Measurements from ENCODE around the gene GRIK4. TPM values are rescaled to one million over a fixed set of nuclear protein-coding genes. Genes with fewer than 3 reads are reported as not detected.

GRIK4 gene
- total and polyA plus RNA-seq, 8 donors, result 0.06 to 0.31 TPM; not detected in 6

DNA sequence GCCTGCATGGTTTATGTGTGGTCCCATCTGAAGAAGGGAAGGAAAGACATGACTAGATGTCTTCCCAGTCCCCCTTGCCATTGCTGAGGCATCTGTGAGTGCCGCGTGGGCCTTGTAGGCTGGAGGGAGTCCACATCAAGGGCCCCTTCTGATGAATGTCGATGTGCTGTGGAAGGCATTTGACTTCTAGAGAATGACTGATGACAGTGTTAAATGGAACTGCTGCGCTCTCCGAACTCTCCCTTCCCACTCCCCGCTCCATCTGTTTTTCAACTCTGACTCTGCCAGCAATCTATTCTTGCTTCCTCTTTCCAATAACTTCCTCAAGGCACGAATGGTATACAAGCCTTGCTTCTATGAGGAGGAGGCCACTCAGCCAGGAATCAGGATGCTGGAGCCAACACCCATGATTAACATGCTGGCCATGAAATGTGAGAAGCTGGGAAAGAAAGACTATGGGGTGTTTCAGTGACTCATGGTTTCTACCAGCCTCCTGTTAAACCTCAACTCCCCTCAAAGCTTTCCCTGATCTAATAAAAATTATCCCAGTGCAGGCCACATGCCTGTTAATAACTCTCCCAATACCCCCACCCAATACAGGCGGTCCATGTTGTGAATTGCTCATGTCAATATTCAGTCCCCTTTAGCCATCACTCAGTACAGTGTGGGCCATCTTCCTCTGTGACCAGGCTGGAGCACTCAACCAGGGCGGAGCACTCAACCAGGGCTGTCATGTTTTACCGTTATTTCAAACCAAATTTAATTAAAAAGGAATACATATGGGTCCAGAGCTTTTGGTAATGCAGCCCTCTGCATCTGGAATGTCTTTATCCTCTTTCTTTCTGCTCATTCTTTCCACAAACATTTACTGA, 466.0 kb downstream of the GRIK4 start:
- intact Hi-C loops (cut with DNase I; ENCODE audit: low total_unique reads), result no loop called here
- TF ChIP-seq POLR2A (IDR thresholded peaks at IDR 0.05) (no peak), POLR2AphosphoS5 (IDR thresholded peaks at IDR 0.05) (no peak), EP300 (IDR thresholded peaks at IDR 0.05) (no peak)
- TF ChIP-seq, protein P1, sequence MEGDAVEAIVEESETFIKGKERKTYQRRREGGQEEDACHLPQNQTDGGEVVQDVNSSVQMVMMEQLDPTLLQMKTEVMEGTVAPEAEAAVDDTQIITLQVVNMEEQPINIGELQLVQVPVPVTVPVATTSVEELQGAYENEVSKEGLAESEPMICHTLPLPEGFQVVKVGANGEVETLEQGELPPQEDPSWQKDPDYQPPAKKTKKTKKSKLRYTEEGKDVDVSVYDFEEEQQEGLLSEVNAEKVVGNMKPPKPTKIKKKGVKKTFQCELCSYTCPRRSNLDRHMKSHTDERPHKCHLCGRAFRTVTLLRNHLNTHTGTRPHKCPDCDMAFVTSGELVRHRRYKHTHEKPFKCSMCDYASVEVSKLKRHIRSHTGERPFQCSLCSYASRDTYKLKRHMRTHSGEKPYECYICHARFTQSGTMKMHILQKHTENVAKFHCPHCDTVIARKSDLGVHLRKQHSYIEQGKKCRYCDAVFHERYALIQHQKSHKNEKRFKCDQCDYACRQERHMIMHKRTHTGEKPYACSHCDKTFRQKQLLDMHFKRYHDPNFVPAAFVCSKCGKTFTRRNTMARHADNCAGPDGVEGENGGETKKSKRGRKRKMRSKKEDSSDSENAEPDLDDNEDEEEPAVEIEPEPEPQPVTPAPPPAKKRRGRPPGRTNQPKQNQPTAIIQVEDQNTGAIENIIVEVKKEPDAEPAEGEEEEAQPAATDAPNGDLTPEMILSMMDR (IDR thresholded peaks at IDR 0.05), result no peak

DNA sequence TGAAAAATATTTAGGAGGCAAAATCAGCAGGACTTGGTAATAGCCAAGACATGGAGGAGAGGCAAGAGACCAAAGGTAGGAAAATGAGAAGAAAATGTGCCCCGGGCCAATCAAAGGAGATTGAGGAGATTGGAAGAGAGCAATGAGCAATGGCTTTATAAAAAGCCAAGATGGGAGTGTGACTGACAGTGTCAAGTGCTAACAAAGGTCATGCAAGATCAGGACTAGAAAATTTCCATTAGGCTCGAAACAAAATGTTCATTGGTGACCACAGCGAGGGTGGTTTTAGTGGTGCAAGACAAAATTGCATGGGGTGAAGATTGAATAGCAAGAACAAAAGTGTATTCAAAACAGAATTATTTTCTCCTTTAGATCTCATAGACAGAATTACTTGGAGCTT, 467.2 kb downstream of the GRIK4 start:
- H3K36me3 ChIP-seq, result no peaks in the 10 kb centered on the region
- no peak overlapping the region for H3K4me3 ChIP-seq
- H3K27me3 ChIP-seq, result peaks cover 0 to 9% (median 0%) of the 10 kb centered on the region in 3 donors
- H3K9me3 ChIP-seq, result no peaks in the 10 kb centered on the region
- 65 to 90% (median 73%) methylated on average over 3 of the region's 3 CpGs for WGBS, 5 donors
- no peak for DNase-seq
- H3K4me1 ChIP-seq, result no peaks in the 10 kb centered on the region
- H3K27ac ChIP-seq, result no peak overlapping the region
- TF ChIP-seq POLR2AphosphoS5 (IDR thresholded peaks at IDR 0.05) (no peak), EP300 (IDR thresholded peaks at IDR 0.05) (no peak), POLR2A (IDR thresholded peaks at IDR 0.05) (no peak)
- TF ChIP-seq, protein P1 (IDR thresholded peaks at IDR 0.05), result no peak
- intact Hi-C loops (cut with DNase I; ENCODE audit: low total_unique reads), result no loop called here

More for the DNA sequence above, 466.0 kb downstream of the GRIK4 start:
- Histone ChIP-seq H3K27me3 (peaks cover 0 to 18% (median 0%) of the 10 kb centered on the region in 3 donors), H3K4me3 (no peak overlapping the region), H3K36me3 (no peaks in the 10 kb centered on the region), H3K4me1 (no peaks in the 10 kb centered on the region), H3K9me3 (no peaks in the 10 kb centered on the region), H3K27ac (no peak overlapping the region)
- 67 to 82% (median 75%) methylated on average over 10 of the region's 10 CpGs for WGBS, 5 donors
- DNase-seq, result peak in 1 of 2 donors; percentile 20

DNA sequence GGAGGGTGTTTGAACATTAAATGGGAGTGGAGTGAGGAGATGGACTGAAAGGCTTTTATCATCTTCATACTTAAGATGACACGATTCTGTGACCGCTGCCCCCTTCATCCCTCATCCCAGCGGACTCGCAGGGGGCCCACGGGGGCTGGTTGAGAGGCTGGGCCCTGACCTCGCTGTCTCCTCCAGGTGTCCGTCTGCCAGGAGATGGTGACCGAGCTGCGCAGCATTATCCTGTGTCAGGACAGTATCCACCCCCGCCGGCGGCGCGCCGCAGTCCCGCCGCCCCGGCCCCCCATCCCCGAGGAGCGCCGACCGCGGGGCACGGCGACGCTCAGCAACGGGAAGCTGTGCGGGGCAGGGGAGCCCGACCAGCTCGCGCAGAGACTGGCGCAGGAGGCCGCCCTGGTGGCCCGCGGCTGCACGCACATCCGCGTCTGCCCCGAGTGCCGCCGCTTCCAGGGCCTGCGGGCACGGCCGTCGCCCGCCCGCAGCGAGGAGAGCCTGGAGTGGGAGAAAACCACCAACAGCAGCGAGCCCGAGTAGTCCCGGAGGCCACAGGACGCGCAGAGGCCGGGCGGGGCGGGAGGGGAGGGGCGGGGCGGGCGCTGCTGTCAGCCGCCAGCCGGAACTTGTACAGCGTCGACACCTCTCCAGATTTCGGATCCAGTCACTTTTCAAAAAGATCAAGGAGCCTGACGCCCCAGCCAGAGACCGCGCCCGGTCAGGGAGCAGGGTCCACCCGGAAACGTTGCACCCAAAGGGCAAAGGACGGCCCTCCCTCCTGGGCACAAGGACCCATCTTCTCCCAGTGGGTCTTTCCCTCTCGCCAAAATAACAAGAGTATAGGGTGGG, 474.4 kb downstream of the GRIK4 start:
- TF ChIP-seq POLR2AphosphoS5 (IDR thresholded peaks at IDR 0.05) (no peak), EP300 (IDR thresholded peaks at IDR 0.05) (no peak), POLR2A (IDR thresholded peaks at IDR 0.05) (no peak)
- TF ChIP-seq, protein P1 (IDR thresholded peaks at IDR 0.05), result peak in 2 of 7 experiments; percentile 16 to 22
- H3K4me3 ChIP-seq, result peak overlapping the region; percentile 46 to 61 (median 46)
- DNase-seq, result peak; percentile 58 to 85
- H3K9me3 ChIP-seq, result no peaks in the 10 kb centered on the region
- H3K36me3 ChIP-seq, result no peaks in the 10 kb centered on the region
- H3K27ac ChIP-seq, result peak overlapping the region in 1 of 5 donors; percentile 47
- H3K27me3 ChIP-seq, result peaks cover 0 to 21% (median 9%) of the 10 kb centered on the region in 3 donors
- H3K4me1 ChIP-seq, result peaks cover 6 to 15% (median 12%) of the 10 kb centered on the region in 4 donors
- intact Hi-C loops (cut with DNase I; ENCODE audit: low total_unique reads), result no loop called here
- 2 to 11% (median 4%) methylated on average over 14 to 72 of the region's 72 CpGs for WGBS, 5 donors

DNA sequence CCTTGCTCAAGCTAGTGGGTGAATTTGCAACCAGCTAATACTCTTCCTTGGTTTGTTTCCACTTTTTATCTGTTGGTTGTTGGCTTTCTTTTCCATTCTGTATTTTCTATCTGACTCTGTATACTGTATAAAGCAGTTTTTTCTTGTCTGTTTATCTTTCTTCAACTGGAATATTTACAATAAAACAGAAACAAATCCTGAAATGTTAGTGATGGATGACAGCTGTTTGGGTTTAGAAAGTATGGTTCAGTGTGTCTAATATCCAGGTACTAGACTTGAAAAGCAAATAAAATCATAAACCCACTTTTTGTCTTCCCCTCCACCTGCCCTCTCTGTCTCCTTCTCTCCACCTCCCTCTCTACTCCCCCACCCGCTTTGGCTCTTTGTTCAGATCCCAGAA, 477.1 kb downstream of the GRIK4 start:
- H3K27ac ChIP-seq, result no peak overlapping the region
- no peaks in the 10 kb centered on the region for H3K36me3 ChIP-seq
- H3K9me3 ChIP-seq, result no peaks in the 10 kb centered on the region
- intact Hi-C loops (cut with DNase I; ENCODE audit: low total_unique reads), result no loop called here
- no peak overlapping the region for H3K4me3 ChIP-seq
- TF ChIP-seq EP300 (IDR thresholded peaks at IDR 0.05), result no peak
- no peak for TF ChIP-seq POLR2A (IDR thresholded peaks at IDR 0.05)
- DNase-seq, result no peak
- 80 to 95% (median 91%) methylated on average over 1 of the region's 1 CpG for WGBS, 5 donors
- peaks cover 0 to 21% (median 9%) of the 10 kb centered on the region in 3 donors for H3K27me3 ChIP-seq
- H3K4me1 ChIP-seq, result peaks cover 6 to 15% (median 12%) of the 10 kb centered on the region in 4 donors
